ENCODE results near the gene MMP14. TPM values are rescaled to one million over a fixed set of nuclear protein-coding genes. Genes with fewer than 3 reads are reported as not detected.

MMP14 gene
- total and polyA plus RNA-seq, 2 of the 13 experiments (the other 11 are each of a cell fraction or from before 2014, with no cell fraction given): 5.2 to 9.8 TPM

GRCh38 chr14:22878271-22879246, 42.2 kb downstream of the MMP14 start (continued):
- TF ChIP-seq, protein P1, sequence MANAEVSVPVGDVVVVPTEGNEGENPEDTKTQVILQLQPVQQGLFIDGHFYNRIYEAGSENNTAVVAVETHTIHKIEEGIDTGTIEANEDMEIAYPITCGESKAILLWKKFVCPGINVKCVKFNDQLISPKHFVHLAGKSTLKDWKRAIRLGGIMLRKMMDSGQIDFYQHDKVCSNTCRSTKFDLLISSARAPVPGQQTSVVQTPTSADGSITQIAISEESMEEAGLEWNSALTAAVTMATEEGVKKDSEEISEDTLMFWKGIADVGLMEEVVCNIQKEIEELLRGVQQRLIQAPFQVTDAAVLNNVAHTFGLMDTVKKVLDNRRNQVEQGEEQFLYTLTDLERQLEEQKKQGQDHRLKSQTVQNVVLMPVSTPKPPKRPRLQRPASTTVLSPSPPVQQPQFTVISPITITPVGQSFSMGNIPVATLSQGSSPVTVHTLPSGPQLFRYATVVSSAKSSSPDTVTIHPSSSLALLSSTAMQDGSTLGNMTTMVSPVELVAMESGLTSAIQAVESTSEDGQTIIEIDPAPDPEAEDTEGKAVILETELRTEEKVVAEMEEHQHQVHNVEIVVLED (CRISPR knock-in tag; IDR thresholded peaks at IDR 0.05; ENCODE audit: borderline replicate concordance): no peak
- TF ChIP-seq ATF7 (IDR thresholded peaks at IDR 0.05) (no peak), ATF7 (CRISPR knock-in tag; IDR thresholded peaks at IDR 0.05) (no peak), MED1 (CRISPR knock-in tag; IDR thresholded peaks at IDR 0.05) (no peak), SRY (CRISPR knock-in tag; IDR thresholded peaks at IDR 0.05) (no peak), ZNF280B (CRISPR knock-in tag; IDR thresholded peaks at IDR 0.05; ENCODE audit: borderline replicate concordance) (no peak), NR2F1 (CRISPR knock-in tag; IDR thresholded peaks at IDR 0.05) (no peak), ZNF331 (CRISPR knock-in tag; IDR thresholded peaks at IDR 0.05) (no peak), ZMYM4 (CRISPR knock-in tag; IDR thresholded peaks at IDR 0.05) (no peak), MLXIP (CRISPR knock-in tag; IDR thresholded peaks at IDR 0.05; ENCODE audit: borderline replicate concordance) (no peak), ZNF75D (CRISPR knock-in tag; IDR thresholded peaks at IDR 0.05; ENCODE audit: borderline replicate concordance) (0 out of 2 replicates have a peak, but pooled peaks have one; percentile 70), AGO2 (optimal IDR thresholded peaks at IDR 0.05; ENCODE audit: low read depth, low read length) (peak; percentile 34)
- TF ChIP-seq, protein P2, sequence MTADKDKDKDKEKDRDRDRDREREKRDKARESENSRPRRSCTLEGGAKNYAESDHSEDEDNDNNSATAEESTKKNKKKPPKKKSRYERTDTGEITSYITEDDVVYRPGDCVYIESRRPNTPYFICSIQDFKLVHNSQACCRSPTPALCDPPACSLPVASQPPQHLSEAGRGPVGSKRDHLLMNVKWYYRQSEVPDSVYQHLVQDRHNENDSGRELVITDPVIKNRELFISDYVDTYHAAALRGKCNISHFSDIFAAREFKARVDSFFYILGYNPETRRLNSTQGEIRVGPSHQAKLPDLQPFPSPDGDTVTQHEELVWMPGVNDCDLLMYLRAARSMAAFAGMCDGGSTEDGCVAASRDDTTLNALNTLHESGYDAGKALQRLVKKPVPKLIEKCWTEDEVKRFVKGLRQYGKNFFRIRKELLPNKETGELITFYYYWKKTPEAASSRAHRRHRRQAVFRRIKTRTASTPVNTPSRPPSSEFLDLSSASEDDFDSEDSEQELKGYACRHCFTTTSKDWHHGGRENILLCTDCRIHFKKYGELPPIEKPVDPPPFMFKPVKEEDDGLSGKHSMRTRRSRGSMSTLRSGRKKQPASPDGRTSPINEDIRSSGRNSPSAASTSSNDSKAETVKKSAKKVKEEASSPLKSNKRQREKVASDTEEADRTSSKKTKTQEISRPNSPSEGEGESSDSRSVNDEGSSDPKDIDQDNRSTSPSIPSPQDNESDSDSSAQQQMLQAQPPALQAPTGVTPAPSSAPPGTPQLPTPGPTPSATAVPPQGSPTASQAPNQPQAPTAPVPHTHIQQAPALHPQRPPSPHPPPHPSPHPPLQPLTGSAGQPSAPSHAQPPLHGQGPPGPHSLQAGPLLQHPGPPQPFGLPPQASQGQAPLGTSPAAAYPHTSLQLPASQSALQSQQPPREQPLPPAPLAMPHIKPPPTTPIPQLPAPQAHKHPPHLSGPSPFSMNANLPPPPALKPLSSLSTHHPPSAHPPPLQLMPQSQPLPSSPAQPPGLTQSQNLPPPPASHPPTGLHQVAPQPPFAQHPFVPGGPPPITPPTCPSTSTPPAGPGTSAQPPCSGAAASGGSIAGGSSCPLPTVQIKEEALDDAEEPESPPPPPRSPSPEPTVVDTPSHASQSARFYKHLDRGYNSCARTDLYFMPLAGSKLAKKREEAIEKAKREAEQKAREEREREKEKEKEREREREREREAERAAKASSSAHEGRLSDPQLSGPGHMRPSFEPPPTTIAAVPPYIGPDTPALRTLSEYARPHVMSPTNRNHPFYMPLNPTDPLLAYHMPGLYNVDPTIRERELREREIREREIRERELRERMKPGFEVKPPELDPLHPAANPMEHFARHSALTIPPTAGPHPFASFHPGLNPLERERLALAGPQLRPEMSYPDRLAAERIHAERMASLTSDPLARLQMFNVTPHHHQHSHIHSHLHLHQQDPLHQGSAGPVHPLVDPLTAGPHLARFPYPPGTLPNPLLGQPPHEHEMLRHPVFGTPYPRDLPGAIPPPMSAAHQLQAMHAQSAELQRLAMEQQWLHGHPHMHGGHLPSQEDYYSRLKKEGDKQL (CRISPR knock-in tag; IDR thresholded peaks at IDR 0.05; ENCODE audit: low read depth): no peak
- TF ChIP-seq, protein P3, sequence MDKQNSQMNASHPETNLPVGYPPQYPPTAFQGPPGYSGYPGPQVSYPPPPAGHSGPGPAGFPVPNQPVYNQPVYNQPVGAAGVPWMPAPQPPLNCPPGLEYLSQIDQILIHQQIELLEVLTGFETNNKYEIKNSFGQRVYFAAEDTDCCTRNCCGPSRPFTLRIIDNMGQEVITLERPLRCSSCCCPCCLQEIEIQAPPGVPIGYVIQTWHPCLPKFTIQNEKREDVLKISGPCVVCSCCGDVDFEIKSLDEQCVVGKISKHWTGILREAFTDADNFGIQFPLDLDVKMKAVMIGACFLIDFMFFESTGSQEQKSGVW (CRISPR knock-in tag; IDR thresholded peaks at IDR 0.05; ENCODE audit: borderline replicate concordance): no peak
